NCI-H510A (cell line): ENCODE results near the gene SLC32A1.

Experiments used
- DNase-seq: peaks from one replicate; lab custom pipeline; 2025; lab: John Stamatoyannopoulos, UW

SLC32A1 gene

DNA sequence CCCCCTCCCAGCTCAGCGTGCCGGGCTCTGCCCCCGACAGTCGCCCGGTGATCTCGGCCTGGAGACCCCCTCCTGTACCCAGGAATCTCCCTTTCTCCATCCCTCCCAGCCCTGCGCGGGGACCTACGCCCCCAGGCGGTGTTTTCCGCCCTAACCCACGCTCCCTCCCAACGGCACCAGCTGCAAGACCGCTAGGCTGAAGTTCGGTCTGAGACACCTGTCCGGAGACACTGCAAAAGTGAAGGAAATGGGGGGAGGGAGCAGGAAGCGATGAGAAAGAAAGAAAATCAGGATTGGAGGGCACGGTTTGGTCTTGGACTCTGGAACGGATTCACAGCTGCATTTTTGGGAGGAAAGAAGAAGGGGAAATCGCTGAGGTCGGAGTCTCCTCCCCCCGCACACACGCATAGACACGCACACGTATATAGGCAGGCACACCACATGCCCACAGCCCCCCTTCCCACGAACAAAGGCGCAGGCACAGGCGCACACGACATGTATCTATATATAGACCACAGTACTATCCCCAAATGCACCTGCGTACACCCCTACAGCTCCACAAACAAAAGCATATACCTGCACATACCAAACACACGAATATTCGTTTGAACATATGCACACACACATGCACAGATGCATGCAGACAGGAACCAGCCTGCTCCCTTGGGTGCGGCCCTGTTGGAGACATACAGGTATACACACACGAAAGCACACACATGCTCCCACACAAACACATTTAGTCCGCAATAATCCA is 1.0 kb downstream of the SLC32A1 start:
- DNase-seq, result no peak

DNA sequence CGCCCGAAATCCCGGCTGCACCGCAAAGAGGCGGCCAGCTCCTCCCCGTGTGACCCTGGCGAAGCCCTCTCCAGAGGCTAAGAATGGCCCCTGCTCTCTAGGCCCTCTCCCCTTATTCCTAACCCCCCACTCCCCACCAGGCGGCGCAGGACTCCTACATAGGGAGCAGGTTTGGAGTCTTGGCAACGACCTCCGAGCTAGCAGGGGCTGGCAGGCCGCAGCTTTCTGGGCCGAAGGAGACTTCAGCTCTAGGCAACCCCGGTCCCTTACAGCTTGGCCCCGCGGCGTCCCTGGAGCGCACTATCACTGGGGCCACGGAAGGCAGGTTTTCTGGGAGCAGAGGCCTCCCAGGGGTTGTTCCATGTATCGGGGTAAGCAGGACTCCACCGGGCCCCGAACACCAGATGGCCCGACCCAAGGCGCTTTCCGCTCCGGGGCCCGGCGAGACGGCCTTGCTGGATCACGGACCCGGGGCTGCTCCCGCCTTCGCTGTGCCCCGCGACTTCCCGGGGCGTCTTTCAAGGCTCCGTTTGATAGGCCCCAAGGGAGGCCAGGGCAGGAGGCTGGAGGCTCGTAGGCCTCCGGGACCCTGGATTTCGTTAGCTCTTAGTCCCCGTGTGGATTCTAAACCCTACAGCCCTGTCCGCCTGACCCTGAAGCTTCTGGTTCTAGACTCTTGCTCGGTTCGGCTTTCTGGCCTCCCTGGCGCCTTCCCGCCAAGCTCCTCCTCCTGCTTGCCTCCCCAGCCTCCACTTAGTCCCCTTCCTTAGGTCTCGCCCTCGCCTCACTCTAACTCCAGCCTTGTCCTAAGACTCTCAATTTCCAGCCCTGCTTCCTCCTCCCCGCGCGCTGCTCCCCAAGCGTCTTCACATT is 1.9 kb downstream of the SLC32A1 start:
- no peak for DNase-seq

GRCh38 chr20:38726804-38727606 is 2.7 kb downstream of the SLC32A1 start:
- no peak for DNase-seq

DNA sequence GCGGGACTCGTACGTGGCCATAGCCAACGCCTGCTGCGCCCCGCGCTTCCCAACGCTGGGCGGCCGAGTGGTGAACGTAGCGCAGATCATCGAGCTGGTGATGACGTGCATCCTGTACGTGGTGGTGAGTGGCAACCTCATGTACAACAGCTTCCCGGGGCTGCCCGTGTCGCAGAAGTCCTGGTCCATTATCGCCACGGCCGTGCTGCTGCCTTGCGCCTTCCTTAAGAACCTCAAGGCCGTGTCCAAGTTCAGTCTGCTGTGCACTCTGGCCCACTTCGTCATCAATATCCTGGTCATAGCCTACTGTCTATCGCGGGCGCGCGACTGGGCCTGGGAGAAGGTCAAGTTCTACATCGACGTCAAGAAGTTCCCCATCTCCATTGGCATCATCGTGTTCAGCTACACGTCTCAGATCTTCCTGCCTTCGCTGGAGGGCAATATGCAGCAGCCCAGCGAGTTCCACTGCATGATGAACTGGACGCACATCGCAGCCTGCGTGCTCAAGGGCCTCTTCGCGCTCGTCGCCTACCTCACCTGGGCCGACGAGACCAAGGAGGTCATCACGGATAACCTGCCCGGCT is 3.4 kb downstream of the SLC32A1 start:
- DNase-seq, result no peak

GRCh38 chr20:38728191-38728781 is 4.0 kb downstream of the SLC32A1 start:
- no peak for DNase-seq

DNA sequence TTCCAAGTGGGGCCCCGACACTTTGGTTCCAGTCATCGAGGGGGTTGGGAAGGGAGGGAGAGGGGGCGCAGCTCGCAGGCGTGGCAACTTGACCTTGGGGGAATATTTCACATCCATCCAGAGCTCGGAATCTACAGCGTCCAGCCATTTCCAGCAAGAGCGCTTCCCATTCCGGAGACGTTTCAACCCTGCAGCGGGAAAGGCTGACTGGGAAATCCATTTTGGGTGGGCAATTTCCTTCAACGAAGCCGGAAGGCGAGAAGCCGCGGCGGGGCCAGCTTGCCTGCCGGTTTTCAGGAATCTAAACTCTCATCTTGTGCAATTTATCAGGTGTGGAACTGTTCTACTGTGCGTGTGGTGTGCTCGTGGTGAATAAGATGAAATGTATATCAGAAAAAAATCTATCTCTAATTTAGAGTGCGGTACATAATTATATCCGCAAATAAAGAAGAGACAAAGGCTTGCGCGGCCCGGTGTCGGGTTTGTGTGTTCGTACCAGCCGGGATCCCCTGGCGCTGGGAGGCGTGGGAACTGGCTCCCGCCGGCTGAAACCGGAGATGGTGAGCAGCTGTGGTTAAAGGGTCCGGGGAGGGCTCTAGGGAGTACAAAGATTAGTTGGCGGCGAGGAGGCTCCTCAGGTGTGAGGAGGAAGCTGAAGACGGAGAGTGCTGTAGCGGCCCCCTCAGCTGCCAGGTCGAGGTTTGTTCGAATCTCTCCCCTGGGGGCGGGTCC is 4.8 kb downstream of the SLC32A1 start:
- peak; percentile 37 for DNase-seq

DNA sequence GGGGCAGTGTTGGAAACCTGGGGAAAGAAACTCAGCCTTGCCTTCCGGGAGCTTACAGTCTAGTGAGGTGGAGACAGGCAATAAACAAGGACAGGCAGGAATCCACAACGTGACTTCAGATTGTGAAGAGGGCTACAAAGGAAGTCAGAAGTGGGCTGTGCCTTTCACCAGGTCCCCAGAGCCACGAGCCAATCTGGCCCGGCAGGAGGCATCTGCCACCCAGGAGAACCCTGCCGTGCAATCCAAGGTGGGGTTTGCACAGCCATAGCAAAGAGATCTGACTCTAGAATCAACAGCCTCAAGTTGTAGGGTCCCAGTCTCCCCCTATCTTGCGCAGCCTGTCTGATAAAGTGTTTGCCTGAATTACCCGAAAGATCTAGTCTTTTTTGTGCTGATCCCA is 5.5 kb downstream of the SLC32A1 start:
- no peak for DNase-seq

GRCh38 chr20:38730167-38730988 is 6.1 kb downstream of the SLC32A1 start:
- DNase-seq, result no peak

GRCh38 chr20:38730989-38731737 is 6.9 kb downstream of the SLC32A1 start:
- peak; percentile 65 for DNase-seq

DNA sequence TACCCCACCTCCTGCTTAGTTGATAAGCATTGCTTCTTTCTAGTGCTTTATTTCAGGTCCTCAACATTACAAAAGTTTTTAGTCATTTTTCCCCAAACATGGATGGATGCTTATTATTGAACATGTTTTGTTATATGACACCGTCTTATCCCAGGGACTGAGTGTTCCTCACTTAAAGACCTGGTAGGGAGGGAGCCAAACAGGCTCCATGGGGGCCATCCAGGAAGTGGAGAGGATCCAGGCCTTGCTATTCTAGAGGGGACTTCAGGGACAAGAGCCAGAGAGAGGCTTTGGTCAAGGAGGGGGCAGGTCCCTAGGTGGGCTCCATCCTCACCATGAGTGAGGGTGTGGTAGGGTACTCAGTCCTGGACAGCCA is 7.4 kb downstream of the SLC32A1 start:
- DNase-seq, result no peak

DNA sequence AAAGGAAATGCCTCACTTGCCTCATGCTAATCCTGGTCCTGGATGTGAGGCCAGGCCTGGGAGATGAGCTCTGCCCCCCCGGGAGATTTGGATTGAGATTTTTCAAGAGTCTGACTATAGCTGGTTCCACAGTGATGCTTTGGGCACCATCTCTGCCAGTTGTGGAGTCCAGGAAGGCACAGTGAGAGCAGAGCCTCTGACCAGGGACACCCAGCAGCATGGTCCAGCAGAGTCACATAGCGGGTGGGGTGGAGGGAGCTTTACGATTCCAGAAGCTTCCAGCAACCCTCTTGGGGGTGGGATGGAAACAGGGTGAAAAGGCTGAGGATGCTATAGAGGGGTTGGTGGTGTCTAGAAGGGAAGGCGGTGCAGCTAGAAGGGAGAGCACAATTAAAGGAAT is 8.7 kb downstream of the SLC32A1 start:
- no peak for DNase-seq

- DNase-seq, result no peak
Observed at GRCh38 chr20:38735172-38735571, 10.9 kb downstream of the SLC32A1 start.

- DNase-seq, result no peak
Observed at GRCh38 chr20:38737887-38738286, 13.6 kb downstream of the SLC32A1 start.

DNA sequence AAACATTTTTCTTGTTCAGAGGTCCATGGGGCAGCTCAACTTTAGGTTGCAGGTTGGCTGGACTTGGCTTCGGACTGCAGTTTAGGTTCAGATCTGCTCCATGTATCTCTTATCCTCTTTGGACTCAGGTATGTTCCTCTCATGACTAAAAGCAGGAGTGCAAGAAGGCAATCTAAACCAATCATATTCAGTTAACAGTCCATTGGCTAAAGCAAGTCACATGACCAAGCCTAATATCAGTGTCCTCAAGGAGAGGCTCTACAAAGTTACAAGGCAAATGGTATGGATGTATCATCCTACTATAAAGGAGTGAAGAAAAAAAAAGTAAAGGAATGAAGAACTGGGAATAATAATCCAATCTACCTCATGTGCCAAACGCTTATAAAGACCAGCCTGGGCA is 21.5 kb downstream of the SLC32A1 start:
- no peak for DNase-seq

- DNase-seq, result no peak
Observed at GRCh38 chr20:38747495-38748096, 23.3 kb downstream of the SLC32A1 start.

- peak; percentile 76 for DNase-seq
Observed at GRCh38 chr20:38748097-38748860, 24.0 kb downstream of the SLC32A1 start, which contains the start of gene ACTR5. Gene ACTR5, plus strand, starts transcription at chr20:38748460. Its CDS starts 19 bp downstream, at chr20:38748479.

- peak; percentile 48 for DNase-seq
Observed at GRCh38 chr20:38748861-38749149, 24.5 kb downstream of the SLC32A1 start.

DNA sequence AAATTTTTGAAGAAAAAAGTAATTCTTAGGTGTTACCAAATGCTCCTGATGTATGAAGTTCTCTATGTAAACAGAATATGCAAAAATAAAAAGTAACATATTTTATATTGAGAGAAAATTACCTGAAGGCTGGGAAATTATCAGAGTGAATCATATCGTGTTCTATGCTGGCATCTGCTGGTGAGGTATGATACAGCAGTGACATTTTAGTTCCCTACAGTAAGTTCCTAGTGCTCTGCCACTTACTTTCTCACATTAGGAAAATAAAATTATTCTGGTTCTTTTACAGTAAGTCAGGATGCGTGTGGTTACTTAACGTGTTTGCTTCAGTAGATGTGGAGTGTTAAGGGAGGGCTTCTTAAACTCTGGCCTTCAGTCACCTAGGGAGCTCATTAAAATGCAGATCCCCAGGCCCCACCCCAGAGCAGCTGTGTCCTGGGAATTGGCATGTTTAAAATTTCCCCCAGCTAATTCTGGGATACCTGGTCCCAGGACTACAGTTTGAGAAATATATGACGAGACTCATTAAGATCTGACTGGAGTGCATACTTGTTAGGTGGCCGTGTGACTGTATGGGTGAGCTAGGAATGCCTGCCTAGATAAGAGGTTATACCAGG is 27.2 kb downstream of the SLC32A1 start:
- DNase-seq, result no peak
